Posterior cingulate gyrus (tissue), 11 donors: ENCODE measurements around the gene CEP131.
A peak's percentile ranks its signal among the peaks of the same experiment; 100 is the strongest.
"Not testable (repeated sequence)": the region's sequence is repeated elsewhere in the genome, so short reads cannot be mapped to it uniquely, and the experiment has no call there.

ENCODE experiments used
- DNase-seq, 10 donors: peaks; one replicate each; pipeline versions ENCODE4 v3.0.0 to v3.0.0-alpha.2; 2020 to 2021; ENCODE audit warnings: mixed read lengths in 3 of 10
- intact Hi-C: fragments of 100-400 bp; cut with DNase I; formaldehyde crosslinking; loops from one replicate; pipeline ENCODE4 v1.15.1; 2023

Gene CEP131

DNA sequence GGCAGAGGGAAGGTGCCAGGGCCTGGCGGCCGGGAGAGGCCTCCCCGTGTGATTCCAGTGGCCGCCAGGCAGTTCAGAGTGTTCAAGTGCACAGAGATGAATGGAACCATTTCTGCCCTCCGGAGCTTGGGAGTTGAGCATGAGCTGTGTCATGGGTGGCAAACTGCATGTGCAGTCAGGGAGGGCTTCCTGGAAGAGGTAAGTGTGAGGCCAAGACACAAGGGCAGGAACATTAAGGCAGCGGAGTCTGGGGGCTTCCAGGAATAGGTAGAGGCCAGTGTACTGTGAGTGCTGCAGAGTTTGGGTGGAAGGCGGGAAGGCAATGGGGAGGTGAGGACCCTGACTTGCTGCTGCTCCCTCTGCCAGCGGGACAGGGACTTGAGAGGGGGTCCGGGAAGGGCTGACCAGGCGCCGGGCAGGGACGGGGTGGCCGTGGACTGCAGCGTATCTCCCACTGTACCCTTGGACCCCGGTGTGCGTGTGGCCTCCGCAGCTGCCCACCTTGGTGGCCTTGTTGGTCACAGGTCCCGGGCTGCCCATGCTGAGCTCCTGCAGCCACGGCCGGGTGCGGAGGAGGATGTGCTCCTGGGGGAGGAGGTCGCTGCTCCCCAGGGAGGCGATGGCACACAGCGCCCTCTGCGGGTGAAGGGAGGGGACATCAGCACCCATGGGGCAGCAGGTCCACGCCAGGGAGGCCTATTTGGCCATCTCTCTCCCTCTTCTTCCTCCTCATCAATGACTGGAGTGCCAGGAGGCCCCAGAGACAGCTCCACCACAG is 7.5 kb upstream of the CEP131 start:
- intact Hi-C loops = no loop called here

GRCh38 chr17:81229666-81229920 is 6.8 kb upstream of the CEP131 start:
- DNase-seq = peak in 1 of 10 donors; percentile 73
- intact Hi-C loops = no loop called here

More for the DNA sequence above, 7.5 kb upstream of the CEP131 start:
- peak in 1 of 10 donors; percentile 83 for DNase-seq

DNA sequence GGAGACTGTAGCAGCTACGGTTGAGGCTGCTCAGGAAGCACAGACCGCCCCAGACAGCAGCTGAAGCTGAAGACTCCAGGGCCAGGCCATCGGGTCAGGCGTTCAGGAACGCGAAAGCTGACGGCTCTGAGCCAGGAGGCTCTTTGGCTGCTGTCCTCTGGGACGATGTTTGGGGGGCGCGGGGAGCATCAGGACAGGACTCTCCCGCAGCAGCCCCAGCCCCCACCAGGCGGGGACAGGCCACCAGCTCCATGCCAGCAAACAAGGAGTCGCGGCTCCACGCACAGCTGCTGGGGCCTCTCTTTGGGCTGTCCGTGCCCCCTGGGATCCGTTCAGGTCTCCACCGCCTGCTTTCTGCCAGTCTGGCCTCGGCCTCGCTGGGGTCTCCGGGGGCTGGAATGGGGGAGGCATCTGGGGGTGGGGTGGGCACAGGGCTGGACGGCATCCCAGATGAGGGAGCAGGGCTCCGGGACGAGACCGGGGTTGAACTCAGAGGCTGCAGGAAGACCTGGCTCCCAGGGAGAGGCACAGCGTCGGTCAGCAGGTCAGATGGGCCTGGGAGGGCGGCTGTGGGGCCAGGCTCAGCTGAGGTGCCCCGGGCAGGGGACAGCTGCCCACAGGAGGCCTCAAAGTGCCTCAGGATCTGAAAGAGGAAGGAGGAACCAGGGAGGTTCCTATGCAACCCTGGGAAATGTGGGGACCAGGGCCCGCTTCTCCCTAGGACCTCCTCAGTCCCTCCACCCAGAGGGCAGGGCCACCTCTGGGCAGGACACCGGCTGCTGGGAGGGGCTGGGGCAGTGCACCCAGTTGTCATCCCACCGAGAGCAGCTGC is 6.3 kb upstream of the CEP131 start:
- intact Hi-C loops = no loop called here
- DNase-seq = peak in 1 of 10 donors; percentile 75

- no peak for DNase-seq
- intact Hi-C loops = no loop called here
Observed at GRCh38 chr17:81228420-81228819, 5.7 kb upstream of the CEP131 start.

DNA sequence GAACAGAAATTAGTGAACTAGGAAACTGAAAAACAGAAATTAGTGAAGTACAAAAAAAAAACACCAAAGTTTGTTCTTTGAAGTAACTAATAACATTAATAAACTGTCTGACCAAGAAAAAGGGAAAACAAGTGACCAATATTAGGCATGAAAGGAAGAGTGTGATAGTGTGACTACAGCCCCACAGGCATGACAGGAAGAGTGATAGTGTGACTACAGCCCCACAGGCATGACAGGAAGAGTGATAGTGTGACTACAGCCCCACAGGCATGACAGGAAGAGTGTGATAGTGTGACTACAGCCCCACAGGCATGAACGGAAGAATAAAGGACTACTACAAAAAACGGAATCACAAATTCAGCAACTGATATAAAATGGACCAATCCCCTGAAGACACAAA is 4.9 kb upstream of the CEP131 start:
- intact Hi-C loops, DNase-seq: not testable (repeated sequence)

DNA sequence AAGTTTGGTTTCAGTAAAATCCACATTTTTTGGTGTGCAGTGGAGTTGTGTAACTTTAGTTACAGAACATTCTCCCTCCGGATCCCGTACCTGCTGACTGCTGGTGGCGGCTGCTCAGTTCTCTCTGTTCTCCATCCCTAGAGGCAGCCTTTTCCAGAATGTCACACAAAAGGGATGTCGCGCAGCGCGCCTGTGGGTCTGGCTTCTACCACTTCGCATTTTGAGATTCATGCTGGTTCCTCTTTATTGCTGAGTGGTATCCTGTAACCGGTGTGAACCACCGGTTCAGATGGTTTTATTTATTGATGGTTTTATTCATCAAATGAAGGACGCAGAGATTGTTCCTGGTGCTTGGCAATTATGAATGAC is 981 bp upstream of the CEP131 start:
- DNase-seq = peak in 1 of 10 donors; percentile 88
- intact Hi-C loops = no loop called here

DNA sequence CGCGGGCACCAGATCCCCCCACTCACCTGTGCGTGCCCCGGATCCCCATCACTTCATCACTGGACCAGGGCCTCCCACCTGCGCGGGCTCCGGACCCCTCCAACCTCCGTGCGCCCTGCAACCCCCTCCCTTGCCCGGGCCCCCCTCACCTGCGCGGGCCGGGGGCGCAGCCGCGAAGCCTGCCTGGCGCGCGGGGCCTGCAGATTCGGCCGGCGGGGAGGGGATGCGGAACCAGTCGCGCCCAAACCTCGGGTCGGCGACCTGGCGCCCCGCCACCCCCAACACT is 202 bp downstream of the CEP131 start:
- no peak for DNase-seq
- intact Hi-C loops = no loop called here

GRCh38 chr17:81221842-81222619 is 734 bp downstream of the CEP131 start:
- intact Hi-C loops = no loop called here
- DNase-seq = peak in 1 of 10 donors; percentile 79

- intact Hi-C loops = no loop called here
- no peak for DNase-seq
Observed at GRCh38 chr17:81221371-81221841, 1.4 kb downstream of the CEP131 start.

DNA sequence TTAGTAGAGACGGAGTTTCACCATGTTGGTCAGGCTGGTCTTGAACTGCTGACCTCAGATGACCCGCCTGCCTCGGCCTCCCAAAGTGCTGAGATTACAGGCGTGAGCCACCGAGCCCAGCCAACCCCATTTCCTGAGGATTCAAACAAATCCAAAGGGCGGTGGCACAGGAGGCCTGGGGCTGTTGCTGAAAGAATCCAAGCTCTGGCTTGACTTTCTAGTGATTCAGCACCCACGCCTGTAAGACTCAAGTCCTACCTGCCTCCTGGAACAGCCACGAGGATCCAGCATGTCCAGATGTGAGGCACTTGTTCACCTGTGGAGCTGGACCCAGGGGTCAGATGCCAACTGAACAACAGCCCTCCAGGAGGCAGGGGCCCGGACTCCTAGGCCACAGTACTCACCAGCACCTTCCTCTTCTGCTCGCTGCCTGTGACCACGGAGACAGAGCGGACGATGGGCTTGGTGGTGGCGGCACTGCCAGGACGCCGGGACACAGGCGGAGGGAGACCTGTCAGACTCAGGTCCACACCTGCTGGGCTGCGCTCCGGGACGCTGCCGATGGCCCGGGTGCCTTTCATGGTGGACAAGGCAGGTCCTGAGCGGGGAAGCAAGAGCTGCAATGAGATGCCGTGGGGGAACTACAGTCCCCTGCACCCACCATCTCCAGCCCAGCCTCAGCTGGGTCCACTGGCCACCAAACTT is 3.1 kb downstream of the CEP131 start:
- intact Hi-C loops = no loop called here
- DNase-seq = peak in 1 of 10 donors; percentile 84

GRCh38 chr17:81218991-81219390 is 3.8 kb downstream of the CEP131 start:
- intact Hi-C loops = no loop called here
- DNase-seq = peak in 1 of 10 donors; percentile 68

GRCh38 chr17:81218459-81218858 is 4.3 kb downstream of the CEP131 start:
- intact Hi-C loops = no loop called here
- peak in 1 of 10 donors; percentile 66 for DNase-seq

DNA sequence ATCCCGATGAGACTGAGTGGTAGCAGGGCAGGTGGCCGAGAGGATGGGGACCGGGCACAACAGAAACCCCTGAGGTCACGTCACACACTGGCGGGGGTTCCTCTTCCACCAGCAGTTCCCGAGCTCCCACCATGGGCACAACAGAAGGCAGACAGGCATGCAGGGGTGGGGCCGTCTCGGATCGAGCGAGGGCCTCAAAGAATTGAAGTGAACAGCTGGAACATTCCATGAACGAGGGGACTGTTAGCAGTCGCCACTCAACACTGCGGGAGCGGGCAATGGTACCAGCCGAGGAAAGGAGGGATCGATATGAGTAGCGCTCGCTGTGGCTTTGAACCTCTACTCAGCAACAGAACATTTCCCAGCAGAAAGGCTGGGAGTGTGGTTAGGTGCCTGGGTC is 5.3 kb downstream of the CEP131 start:
- intact Hi-C loops = no loop called here
- DNase-seq = peak in 1 of 10 donors; percentile 77

- no peak for DNase-seq
- intact Hi-C loops = no loop called here
Observed at GRCh38 chr17:81213978-81214377, 8.8 kb downstream of the CEP131 start.

DNA sequence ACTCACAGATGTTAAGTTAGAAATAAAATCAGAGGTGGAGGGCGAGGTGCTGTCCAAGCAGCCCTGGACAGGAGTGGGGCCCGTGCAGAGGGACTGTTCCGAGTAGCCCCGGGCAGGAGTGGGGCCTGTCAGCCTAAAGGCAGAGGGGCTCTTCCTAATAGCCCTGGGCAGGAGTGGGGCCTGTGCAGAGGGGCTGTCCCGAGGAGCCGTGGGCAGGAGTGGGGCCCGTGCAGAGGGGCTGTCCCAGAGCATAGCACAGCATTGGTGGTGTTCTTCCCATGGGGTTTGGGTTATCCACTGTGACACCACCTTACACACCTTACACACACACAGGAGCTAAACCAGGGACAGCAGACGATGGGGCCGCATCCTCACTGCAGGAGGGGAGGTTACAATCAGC is 10.4 kb downstream of the CEP131 start:
- DNase-seq = peak in 1 of 10 donors; percentile 58
- intact Hi-C loops = no loop called here

- DNase-seq = peak in 1 of 10 donors; percentile 70
- intact Hi-C loops = no loop called here
Observed at GRCh38 chr17:81210868-81211267, 11.9 kb downstream of the CEP131 start.

DNA sequence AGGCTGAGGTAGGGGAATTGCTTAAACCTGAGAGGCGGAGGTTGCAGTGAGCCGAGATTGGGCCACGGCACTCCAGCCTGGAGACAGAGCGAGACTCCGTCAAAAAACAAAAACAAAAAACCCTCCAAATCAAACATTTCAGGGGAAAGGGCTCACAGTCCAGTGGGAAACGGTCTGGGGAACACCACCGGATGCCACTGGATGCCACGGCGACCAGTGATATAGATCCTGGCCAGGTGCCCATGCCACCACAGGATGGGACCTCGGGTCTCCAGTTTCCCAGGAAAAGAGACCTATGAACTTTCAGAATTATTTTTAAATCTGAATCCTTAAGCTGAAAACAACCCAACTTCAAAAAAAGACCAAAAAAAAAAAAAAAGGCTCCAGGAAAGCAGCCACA is 12.3 kb downstream of the CEP131 start:
- DNase-seq = peak in 1 of 10 donors; percentile 24
- intact Hi-C loops = no loop called here

GRCh38 chr17:81209141-81209540 is 13.6 kb downstream of the CEP131 start:
- intact Hi-C loops = no loop called here
- DNase-seq = peak in 1 of 10 donors; percentile 38

- intact Hi-C loops = no loop called here
- DNase-seq = peak in 1 of 10 donors; percentile 71
Observed at GRCh38 chr17:81208651-81209050, 14.1 kb downstream of the CEP131 start.
